HG03432 (cell line): Measurements from ENCODE around the gene ACER3.
"Not testable (repeated sequence)": the region's sequence is repeated elsewhere in the genome, so short reads cannot be mapped to it uniquely, and the experiment has no call there.

Source experiments
- ATAC-seq: cut with Tn5 transposase; IDR thresholded peaks from one replicate; pipeline ENCODE4 v1.9.1; 2021; ENCODE audit warnings: mild to moderate bottlenecking, moderate library complexity; ENCODE audit not compliant: unreplicated experiment

Gene ACER3

GRCh38 chr11:76987203-76987602 is 126.5 kb downstream of the ACER3 start:
- no peak for ATAC-seq

DNA sequence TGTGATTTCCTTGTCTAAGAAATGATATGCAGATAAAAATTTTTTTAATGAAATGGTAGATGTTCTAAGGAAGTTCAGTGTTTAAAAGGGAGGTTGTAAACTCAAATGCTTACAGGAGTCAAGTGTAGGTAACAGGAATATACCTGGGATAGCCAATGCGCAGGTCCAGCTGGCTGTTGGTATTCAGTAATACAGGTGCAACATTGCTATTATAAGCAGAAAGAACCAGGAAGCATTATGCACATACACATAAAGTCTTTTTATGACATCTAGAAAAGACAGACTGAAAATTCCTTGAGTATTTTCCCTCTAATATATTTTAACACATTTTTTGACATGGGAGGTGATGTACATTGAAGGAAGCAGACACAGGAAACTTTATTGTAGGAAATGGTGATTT is 129.9 kb downstream of the ACER3 start:
- no peak for ATAC-seq

DNA sequence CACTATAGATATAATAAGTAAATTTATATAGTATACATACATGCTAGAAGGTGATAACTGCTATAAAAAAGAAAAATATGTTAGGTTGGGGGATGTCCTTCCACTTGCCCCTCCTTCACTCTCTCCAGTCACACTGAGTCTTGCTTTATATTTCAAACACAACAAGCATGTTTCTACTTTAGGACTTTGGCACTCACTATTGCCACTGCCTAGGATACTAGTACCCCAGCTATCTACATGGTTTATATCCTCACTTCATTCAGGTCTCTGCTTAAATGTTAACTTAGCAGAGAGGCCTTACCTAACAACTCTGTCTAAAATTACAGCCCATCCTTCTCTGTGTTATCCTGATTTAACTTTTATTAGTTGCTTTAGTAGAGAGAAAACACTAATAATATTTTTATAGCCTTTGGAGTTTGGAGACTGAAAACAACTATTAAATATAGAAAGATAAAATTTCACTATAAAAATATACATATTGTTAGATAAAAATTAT is 134.4 kb downstream of the ACER3 start:
- no peak for ATAC-seq

DNA sequence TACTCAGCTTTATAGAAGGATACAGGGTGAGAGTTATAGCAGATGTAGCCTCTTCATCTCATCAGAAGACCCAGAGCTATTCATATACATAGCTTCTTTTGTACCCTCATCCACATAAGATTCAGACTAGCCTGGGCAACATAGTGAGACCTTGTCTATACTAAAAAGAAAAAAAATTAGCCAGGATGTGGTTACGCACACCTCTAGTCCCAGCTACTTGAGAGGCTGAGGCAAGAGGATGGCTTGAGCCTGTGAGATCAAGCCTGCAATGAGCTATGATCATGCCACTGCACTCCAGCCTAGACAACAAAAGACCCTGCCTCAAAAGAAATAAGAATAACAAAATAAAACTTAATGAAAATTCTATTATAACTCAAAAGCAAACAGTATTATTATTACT is 136.8 kb downstream of the ACER3 start:
- ATAC-seq, result no peak

DNA sequence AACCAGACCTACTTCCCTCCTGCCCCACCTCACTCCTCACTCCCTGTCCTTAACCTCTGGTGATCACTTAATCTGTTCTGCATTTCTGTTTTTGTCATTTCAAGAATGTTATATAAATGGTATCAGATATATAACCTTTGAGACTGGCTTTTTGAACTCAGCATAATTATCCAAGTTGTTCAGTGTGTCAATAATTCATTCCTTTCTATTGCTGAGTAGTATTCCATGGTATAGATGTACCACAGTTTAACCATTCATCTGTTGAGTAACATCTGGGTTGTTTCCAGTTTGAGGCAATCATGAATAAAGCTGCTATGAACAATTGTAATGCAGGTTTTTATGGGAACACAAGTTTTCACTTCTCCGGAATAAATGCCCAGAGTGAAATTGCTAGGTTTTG is 138.9 kb downstream of the ACER3 start:
- no peak for ATAC-seq

- no peak for ATAC-seq
Observed at GRCh38 chr11:77001613-77002012, 140.9 kb downstream of the ACER3 start.

GRCh38 chr11:77002776-77003175 is 142.1 kb downstream of the ACER3 start:
- ATAC-seq, result no peak

- ATAC-seq, result no peak
Observed at GRCh38 chr11:77003963-77004362, 143.2 kb downstream of the ACER3 start.

GRCh38 chr11:77009533-77010160 is 148.9 kb downstream of the ACER3 start:
- ATAC-seq, result no peak

- ATAC-seq, result no peak
Observed at GRCh38 chr11:77014669-77015068, 154.0 kb downstream of the ACER3 start.

GRCh38 chr11:77018396-77018924 is 157.7 kb downstream of the ACER3 start:
- not testable (repeated sequence) for ATAC-seq

GRCh38 chr11:77019976-77020595 is 159.4 kb downstream of the ACER3 start:
- ATAC-seq, result no peak

DNA sequence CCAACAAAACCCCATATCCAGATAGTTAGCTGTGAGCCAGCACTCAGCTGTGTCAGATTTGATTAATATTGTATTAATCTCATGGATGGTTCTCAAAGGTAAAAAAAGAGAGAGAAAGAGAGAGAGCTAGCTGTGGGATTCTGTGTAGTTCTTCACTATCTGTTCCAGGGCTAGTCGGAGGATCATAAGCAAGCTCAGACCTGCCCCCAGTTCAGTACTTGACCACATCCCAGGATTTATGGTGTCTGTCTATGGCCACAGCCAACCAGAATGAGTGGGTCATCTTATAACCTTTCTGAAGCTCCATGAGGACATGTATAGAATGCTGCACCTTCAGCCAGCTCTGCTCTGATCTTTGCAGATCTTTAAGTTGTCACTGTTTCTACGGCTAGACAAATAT is 160.0 kb downstream of the ACER3 start:
- ATAC-seq, result no peak

DNA sequence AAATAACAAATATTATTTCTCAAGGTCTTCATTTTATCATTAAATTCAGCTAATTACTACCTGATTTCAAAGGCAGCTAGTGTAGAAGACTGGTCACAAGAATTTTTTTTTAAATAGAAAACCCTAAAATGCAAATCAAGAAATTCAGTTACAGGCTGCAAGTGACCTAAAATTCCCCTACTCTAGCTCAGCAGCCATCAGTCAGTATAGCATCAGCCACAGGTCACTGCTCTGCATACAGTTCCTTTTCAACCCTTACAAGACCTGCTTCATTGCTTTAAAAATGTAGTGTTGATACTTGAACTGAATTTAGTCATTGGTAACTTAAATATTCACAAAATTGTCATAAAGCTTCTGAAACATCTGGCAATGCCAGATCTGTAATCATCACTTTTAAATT is 164.0 kb downstream of the ACER3 start:
- no peak for ATAC-seq

DNA sequence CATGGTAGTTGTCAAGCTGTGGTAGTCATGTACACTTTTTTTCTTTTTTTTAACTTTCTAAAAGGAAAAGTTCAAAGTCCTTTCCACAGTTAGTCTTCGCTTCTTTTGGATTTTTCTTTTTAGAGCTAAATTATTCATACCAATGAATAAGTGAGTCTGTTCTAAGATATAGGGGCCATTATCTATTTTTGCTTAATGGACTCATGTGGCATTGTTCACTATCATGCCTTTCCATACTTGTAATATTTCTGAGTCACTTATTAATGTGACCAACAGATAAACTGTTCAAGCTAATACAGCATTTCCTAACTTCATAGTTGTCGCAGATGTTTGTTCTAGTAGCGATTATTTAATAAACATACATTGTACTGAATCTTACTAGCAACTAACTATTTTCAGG is 165.5 kb downstream of the ACER3 start:
- ATAC-seq, result no peak

GRCh38 chr11:77026743-77027142 is 166.0 kb downstream of the ACER3 start:
- ATAC-seq, result no peak

DNA sequence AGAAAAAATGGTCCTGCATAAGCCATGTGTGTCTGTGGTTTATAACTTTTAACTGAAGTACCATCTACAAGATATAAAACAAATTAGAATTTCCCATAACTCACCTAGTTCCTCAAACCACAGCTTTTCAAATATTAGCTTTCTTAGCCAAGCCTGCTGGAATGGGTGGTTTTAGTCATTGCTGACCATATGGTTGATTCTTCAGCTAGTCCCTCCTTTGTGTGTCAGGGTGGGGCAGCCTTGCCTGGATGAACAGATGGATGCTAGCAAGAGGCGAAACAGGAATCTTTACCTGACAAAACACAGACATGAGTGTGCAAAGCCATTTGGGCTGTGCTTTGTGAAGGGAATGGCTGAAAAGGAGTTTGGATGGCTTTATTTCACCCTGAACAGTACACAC is 166.6 kb downstream of the ACER3 start:
- ATAC-seq, result no peak

- ATAC-seq, result no peak
Observed at GRCh38 chr11:77029829-77030228, 169.1 kb downstream of the ACER3 start.

DNA sequence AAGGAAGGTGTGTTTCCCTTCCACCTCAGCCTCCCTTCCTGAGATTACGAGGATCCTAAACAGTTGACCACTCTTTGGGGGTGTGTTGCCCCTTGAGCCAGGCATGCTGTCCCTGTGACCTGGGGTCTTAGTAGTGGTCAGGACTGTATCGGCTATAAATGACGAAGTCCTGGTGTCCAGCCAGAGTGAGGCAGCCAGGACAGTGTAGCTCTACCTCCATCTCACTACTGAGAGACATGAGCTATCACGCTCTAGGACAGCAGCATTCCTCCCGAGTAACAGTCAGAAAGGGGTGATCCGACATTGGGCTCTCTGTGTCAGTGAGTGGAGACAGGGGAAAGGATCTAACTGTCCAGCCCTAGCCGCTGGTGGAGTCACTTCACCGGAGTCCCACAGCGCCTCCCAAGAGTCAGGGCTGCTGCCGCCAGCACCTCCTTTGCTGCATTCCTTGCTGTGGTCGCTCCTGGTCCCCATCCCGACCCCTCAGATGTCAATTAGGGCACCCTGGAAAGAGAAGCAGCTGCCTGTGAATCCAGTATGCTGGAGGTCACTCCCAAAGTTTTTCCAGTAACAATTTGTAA is 170.2 kb downstream of the ACER3 start:
- no peak for ATAC-seq

DNA sequence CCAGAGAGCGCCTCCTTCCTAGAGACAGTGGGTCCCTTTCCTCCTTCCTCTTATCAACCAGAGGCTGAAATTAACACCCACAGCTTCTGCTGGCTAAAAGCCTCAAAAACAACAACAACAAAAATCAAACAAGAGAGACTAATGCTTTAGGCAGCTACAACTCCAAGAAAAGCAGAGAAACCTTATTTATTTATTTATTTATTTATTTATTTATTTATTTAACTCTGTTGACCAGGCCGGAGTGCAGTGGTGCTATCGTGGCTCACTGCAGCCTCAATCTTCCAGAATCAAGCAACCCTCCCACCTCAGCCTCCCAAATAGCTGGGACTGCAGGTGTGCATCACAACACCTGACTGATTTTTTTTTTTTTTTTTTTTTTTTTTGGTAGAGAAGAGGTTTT is 170.9 kb downstream of the ACER3 start:
- ATAC-seq, result no peak

DNA sequence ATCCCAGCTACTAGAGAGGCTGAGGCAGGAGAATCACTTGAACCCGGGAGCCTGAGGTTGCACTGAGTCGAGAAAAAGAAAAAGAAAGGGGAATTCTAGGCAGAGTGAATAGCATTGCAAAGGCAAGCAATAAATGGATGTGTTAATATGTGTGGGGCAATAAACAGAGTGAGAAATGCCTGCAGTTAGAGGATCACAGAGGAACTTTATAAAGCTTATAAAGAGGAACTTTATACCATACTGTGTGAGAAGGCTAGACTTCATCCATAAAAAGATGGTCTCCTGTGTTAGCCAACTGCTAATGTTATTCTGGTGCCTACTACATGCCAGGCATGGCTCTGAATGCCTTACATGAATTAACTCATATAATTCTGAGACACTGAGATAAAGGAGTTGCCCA is 174.3 kb downstream of the ACER3 start:
- ATAC-seq, result no peak

DNA sequence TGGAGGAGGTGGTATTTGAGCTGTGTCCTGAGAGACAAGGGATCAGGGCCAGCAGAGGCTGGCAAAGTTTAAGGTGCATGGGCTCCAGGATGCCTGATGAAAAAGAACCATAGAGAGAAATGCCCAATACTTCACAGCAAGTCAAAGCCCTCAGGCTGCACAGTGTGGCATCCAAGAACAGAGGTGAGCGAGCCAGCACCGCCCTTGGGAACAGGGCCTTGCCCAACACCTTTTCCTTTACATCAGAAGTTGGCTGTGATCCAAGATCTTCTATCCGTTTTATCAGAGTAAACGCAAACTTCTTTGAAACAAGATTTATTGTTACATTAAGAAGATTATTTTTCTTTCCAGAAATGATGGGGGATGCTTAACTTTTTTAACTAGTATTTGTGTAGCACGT is 174.9 kb downstream of the ACER3 start:
- ATAC-seq, result no peak
